Endothelial cell of umbilical vein (primary cell): ENCODE measurements around the gene CINP.

Experiments used
- CTCF ChIP-seq, 2 donors: IDR thresholded peaks; 1 replicate in 1 of 2; 2 replicates in 1 of 2; pipeline ENCODE4 v1.5.1; 2011; ENCODE audit warnings: low read length in 2 of 2, mild to moderate bottlenecking in 2 of 2, moderate library complexity in 2 of 2, control low read depth in 1 of 2, inconsistent platforms in 1 of 2, low read depth in 1 of 2; ENCODE audit not compliant: insufficient read depth in 1 of 2; ENCODE audit errors: extremely low read depth in 1 of 2
- EZH2 ChIP-seq: IDR thresholded peaks from 2 replicates; pipeline ENCODE4 v1.6.1; 2012; ENCODE audit warnings: borderline replicate concordance, low read depth, mild to moderate bottlenecking, moderate library complexity, low read length, inconsistent platforms; ENCODE audit not compliant: severe bottlenecking
- FOS ChIP-seq: IDR thresholded peaks from 2 replicates; pipeline ENCODE4 v1.6.1; 2011; ENCODE audit warnings: mild to moderate bottlenecking, low read length, moderate library complexity, borderline replicate concordance; ENCODE audit not compliant: insufficient read depth
- GATA2 ChIP-seq: IDR thresholded peaks from 2 replicates; pipeline ENCODE4 v1.7.0; 2011; ENCODE audit warnings: low read depth, mild to moderate bottlenecking, moderate library complexity, mixed read lengths, low read length; ENCODE audit not compliant: insufficient read length, insufficient read depth
- JUN ChIP-seq: IDR thresholded peaks from 2 replicates; pipeline ENCODE4 v1.6.1; 2011; ENCODE audit warnings: borderline replicate concordance, low read depth; ENCODE audit not compliant: insufficient read length, insufficient read depth
- MYC ChIP-seq: IDR thresholded peaks from one replicate; pipeline ENCODE4 v1.6.1; 2011; ENCODE audit warnings: mild to moderate bottlenecking, low read depth, low read length
- POLR2A ChIP-seq: IDR thresholded peaks from 2 replicates; pipeline ENCODE4 v1.6.1; 2012; ENCODE audit warnings: low read depth, mild to moderate bottlenecking, control low read depth, low read length
- POLR2AphosphoS5 ChIP-seq: IDR thresholded peaks from 2 replicates; pipeline ENCODE4 v1.6.1; 2012; ENCODE audit warnings: low read depth, mild to moderate bottlenecking, control low read depth, low read length, moderate library complexity; ENCODE audit not compliant: insufficient read depth
- TF ChIP-seq, protein P1 (sequence below): IDR thresholded peaks from 2 replicates; pipeline ENCODE4 v1.6.1; 2011; ENCODE audit not compliant: insufficient read depth, insufficient read length

DNA sequence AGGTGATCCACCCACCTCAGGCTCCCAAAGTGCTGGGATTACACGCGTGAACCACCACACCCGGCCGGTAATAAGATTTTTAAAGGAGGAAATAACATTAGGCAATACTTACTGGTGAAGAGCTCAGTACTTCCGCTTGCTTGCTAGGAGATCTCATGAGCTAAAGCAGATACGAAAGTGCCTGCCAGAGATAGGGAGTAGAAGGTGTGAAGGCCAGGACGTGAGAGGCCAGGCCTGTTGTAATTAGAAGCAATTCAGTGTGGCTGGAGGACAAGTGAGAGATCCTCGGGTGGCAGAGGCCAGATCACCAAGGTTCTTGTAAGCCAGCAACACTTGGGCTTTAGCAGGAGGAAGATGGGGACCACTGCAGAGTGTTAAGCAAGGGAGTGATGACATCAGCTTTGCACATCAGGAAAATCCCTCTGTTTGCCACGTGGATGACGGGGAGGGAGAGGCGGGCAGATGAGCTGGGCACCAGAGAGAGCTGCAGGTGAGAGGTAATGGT lies 7.7 kb upstream of the CINP start:
- TF ChIP-seq POLR2A (no peak), CTCF (IDR thresholded peaks at IDR 0.05; ENCODE audit: extremely low read depth in 1 of 2, insufficient read depth in 1 of 2, low read depth in 1 of 2, low read length in 2 of 2) (no peak), EZH2 (no peak), POLR2AphosphoS5 (no peak), MYC (no peak), FOS (no peak), JUN (no peak), GATA2 (no peak)
- TF ChIP-seq, protein P1, sequence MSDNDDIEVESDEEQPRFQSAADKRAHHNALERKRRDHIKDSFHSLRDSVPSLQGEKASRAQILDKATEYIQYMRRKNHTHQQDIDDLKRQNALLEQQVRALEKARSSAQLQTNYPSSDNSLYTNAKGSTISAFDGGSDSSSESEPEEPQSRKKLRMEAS, result no peak
